Adrenal gland (tissue), 5 donors: ENCODE results near the gene PSKH1.

Source experiments
- CTCF ChIP-seq, 6 experiments: fragments of 450-650 bp in 4 of 6; fragments of 200-600 bp in 2 of 6; sonication (generic) in 1 of 6; IDR thresholded peaks; 1 replicate in 5 of 6; 2 replicates in 1 of 6; pipeline versions ENCODE4 v1.5.1 to v1.8.0; 2016 to 2021; ENCODE audit warnings: antibody characterized with exemption in 6 of 6, mild to moderate bottlenecking in 2 of 6, moderate library complexity in 1 of 6
- POLR2A ChIP-seq, 2 donors: fragments of 450-650 bp; IDR thresholded peaks; one replicate each; pipeline ENCODE4 v1.6.1; 2017; ENCODE audit warnings: antibody characterized with exemption in 2 of 2, mild to moderate bottlenecking in 2 of 2, moderate library complexity in 1 of 2
- donor health status: DM: no; HTN: no; CAD: no.

GRCh38 chr16:67965668-67966548, 72.9 kb downstream of the PSKH1 start:
- no peak for TF ChIP-seq POLR2A (IDR thresholded peaks at IDR 0.05)
- no peak for TF ChIP-seq CTCF (IDR thresholded peaks at IDR 0.05)
